ENCODE data around the gene DDT.

DNA sequence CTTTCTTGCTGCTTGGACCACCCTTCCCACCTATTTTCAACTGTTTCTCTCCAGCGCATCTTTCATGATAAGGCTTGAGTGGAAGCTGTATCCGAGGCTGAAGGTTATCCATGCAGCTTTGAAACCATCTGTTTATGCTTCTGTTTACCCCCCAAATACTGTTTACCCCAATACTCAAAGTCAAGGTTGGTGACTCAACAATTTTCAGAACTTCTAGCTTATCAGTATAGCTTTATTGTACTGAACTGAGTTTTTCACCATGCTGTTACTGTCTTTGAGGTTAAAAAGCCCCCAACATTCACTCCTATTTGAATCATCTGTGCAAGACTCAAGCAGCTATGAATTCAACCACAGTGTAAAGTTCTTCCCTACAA is 35.8 kb upstream of the DDT start:
- TF ChIP-seq, protein P1, sequence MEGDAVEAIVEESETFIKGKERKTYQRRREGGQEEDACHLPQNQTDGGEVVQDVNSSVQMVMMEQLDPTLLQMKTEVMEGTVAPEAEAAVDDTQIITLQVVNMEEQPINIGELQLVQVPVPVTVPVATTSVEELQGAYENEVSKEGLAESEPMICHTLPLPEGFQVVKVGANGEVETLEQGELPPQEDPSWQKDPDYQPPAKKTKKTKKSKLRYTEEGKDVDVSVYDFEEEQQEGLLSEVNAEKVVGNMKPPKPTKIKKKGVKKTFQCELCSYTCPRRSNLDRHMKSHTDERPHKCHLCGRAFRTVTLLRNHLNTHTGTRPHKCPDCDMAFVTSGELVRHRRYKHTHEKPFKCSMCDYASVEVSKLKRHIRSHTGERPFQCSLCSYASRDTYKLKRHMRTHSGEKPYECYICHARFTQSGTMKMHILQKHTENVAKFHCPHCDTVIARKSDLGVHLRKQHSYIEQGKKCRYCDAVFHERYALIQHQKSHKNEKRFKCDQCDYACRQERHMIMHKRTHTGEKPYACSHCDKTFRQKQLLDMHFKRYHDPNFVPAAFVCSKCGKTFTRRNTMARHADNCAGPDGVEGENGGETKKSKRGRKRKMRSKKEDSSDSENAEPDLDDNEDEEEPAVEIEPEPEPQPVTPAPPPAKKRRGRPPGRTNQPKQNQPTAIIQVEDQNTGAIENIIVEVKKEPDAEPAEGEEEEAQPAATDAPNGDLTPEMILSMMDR (IDR thresholded peaks at IDR 0.05; ENCODE audit: low read depth, low read length, poor library complexity, severe bottlenecking) = no peak
- TF ChIP-seq EZH2phosphoT487 (IDR thresholded peaks at IDR 0.05; ENCODE audit: borderline replicate concordance, low read length) = no peak
